ENCODE data around the gene SH3RF3. TPM values are rescaled to one million over a fixed set of nuclear protein-coding genes. Genes with fewer than 3 reads are reported as not detected.

Gene SH3RF3
- total and polyA plus RNA-seq, 10 of the 15 experiments (the other 5 are each of a cell fraction or from before 2014, with no cell fraction given): 0.08 to 8.8 (median 2.3) TPM

DNA sequence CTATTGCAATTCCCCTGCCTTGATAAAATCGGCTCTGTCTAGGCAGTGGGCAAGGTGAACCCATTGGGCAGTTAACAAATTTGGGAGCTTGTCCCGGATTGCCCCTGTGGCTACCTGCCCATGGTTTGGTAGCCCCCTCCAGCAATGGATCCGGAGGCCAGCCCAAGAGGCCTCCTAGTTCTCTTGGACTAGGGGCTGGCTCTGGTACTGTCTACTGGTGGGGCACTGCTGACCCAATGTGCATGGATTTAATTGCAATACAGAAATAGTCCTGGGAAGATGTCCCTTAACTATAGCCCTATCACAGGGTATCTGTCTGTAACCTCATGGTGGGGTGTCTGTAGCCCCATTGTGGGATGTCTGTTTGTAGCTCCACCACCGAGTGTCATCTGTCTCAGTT, 37.5 kb upstream of the SH3RF3 start:
- Histone ChIP-seq H3K4me3 (no peak overlapping the region), H3K36me3 (ENCODE audit: control insufficient read depth in 2 of 2, insufficient read depth in 2 of 2, low read length in 1 of 2) (no peaks in the 10 kb centered on the region), H3K9ac (ENCODE audit: control insufficient read depth, insufficient read depth, low read length) (no peak overlapping the region), H3K79me2 (ENCODE audit: control insufficient read depth, insufficient read depth, low read length) (no peaks in the 10 kb centered on the region), H3K27me3 (replicated peaks in 1 of 2; ENCODE audit: control insufficient read depth in 2 of 2, insufficient read depth in 2 of 2, low read length in 1 of 2) (no peaks in the 10 kb centered on the region), H3K4me1 (ENCODE audit: control insufficient read depth, insufficient read depth, low read length) (no peaks in the 10 kb centered on the region), H3K4me2 (ENCODE audit: control insufficient read depth, insufficient read depth) (no peak overlapping the region), H3K27ac (ENCODE audit: control insufficient read depth, insufficient read depth) (no peak overlapping the region), H4K20me1 (ENCODE audit: control insufficient read depth, insufficient read depth) (no peaks in the 10 kb centered on the region), H3K9me3 (replicated peaks; ENCODE audit: control insufficient read depth, insufficient read depth, low read length) (no peaks in the 10 kb centered on the region; the same call in 2 of the 3 replicates), H2AFZ (ENCODE audit: control insufficient read depth, low read depth, low read length) (no peak overlapping the region)
- in situ Hi-C loops (cut with MboI): no loop called here
- WGBS (ENCODE audit: insufficient coverage, insufficient replicate concordance, low lambda C conversion rate, missing lambda C conversion rate): 23% methylated on average over 4 of the region's 4 CpGs
- no peak for FAIRE-seq
- TF ChIP-seq STAT3 (IDR thresholded peaks at IDR 0.05; ENCODE audit: low read depth, low read length) (no peak), PAX8 (IDR thresholded peaks at IDR 0.05) (no peak), HDAC6 (IDR thresholded peaks at IDR 0.05; ENCODE audit: unreplicated experiment) (no peak), NR2C1 (IDR thresholded peaks at IDR 0.05) (no peak), CHD4 (IDR thresholded peaks at IDR 0.05) (no peak), ZNF207 (IDR thresholded peaks at IDR 0.05; ENCODE audit: borderline replicate concordance) (no peak), ZZZ3 (IDR thresholded peaks at IDR 0.05; ENCODE audit: control insufficient read depth, insufficient read length, low read depth) (no peak), MEF2A (IDR thresholded peaks at IDR 0.05; ENCODE audit: insufficient read depth, low read depth, low read length) (no peak), CHD2 (IDR thresholded peaks at IDR 0.05; ENCODE audit: borderline replicate concordance, low read depth, low read length) (no peak), RFX5 (IDR thresholded peaks at IDR 0.05; ENCODE audit: low read depth, low read length) (no peak), KAT2A (conservative IDR thresholded peaks at IDR 0.05; ENCODE audit: control insufficient read depth, low read depth, low read length) (no peak), ETV6 (conservative IDR thresholded peaks at IDR 0.05 in 1 of 2, IDR thresholded peaks at IDR 0.05 in 1 of 2; ENCODE audit: borderline replicate concordance in 1 of 2, low read depth in 1 of 2) (no peak), SREBF1 (IDR thresholded peaks at IDR 0.05; ENCODE audit: low read length) (no peak), NBN (IDR thresholded peaks at IDR 0.05) (no peak), TARDBP (IDR thresholded peaks at IDR 0.05; ENCODE audit: borderline replicate concordance) (no peak)
- TF ChIP-seq, protein P1, sequence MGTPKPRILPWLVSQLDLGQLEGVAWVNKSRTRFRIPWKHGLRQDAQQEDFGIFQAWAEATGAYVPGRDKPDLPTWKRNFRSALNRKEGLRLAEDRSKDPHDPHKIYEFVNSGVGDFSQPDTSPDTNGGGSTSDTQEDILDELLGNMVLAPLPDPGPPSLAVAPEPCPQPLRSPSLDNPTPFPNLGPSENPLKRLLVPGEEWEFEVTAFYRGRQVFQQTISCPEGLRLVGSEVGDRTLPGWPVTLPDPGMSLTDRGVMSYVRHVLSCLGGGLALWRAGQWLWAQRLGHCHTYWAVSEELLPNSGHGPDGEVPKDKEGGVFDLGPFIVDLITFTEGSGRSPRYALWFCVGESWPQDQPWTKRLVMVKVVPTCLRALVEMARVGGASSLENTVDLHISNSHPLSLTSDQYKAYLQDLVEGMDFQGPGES (IDR thresholded peaks at IDR 0.05): no peak
- TF ChIP-seq, protein P2, sequence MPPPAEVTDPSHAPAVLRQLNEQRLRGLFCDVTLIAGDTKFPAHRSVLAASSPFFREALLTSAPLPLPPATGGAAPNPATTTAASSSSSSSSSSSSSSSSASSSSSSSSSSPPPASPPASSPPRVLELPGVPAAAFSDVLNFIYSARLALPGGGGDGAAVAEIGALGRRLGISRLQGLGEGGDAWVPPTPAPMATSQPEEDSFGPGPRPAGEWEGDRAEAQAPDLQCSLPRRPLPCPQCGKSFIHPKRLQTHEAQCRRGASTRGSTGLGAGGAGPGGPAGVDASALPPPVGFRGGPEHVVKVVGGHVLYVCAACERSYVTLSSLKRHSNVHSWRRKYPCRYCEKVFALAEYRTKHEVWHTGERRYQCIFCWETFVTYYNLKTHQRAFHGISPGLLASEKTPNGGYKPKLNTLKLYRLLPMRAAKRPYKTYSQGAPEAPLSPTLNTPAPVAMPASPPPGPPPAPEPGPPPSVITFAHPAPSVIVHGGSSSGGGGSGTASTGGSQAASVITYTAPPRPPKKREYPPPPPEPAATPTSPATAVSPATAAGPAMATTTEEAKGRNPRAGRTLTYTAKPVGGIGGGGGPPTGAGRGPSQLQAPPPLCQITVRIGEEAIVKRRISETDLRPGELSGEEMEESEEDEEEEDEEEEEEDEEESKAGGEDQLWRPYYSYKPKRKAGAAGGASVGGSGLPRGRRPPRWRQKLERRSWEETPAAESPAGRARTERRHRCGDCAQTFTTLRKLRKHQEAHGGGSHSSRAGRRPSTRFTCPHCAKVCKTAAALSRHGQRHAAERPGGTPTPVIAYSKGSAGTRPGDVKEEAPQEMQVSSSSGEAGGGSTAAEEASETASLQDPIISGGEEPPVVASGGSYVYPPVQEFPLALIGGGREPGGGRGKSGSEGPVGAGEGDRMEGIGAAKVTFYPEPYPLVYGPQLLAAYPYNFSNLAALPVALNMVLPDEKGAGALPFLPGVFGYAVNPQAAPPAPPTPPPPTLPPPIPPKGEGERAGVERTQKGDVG (CRISPR knock-in tag; IDR thresholded peaks at IDR 0.05): no peak
- TF ChIP-seq, protein P3, sequence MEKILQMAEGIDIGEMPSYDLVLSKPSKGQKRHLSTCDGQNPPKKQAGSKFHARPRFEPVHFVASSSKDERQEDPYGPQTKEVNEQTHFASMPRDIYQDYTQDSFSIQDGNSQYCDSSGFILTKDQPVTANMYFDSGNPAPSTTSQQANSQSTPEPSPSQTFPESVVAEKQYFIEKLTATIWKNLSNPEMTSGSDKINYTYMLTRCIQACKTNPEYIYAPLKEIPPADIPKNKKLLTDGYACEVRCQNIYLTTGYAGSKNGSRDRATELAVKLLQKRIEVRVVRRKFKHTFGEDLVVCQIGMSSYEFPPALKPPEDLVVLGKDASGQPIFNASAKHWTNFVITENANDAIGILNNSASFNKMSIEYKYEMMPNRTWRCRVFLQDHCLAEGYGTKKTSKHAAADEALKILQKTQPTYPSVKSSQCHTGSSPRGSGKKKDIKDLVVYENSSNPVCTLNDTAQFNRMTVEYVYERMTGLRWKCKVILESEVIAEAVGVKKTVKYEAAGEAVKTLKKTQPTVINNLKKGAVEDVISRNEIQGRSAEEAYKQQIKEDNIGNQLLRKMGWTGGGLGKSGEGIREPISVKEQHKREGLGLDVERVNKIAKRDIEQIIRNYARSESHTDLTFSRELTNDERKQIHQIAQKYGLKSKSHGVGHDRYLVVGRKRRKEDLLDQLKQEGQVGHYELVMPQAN (conservative IDR thresholded peaks at IDR 0.05): no peak
- POLR2A ChIA-PET: interaction anchor here (0.5 kb wide), 1 partner anchor 697 kb away, joined by 4 read pairs; no protein-coding TSS in a partner anchor
- RAD21 ChIA-PET (ENCODE audit: unreplicated experiment): no interaction called here
- CTCF ChIA-PET: no interaction called here
- no peak for DNase-seq (ENCODE audit: low read depth, low spot score)
- ATAC-seq: no peak
- SMC1A ChIA-PET (ENCODE audit: uncharacterized antibody, unreplicated experiment): no interaction called here
- intact Hi-C loops (cut with micrococcal nuclease; ENCODE audit: unreplicated experiment): no loop called here
- no TSS peak for BruUV-seq (replicated peaks)

Measured in GM12878 (cell line).